Lower lobe of right lung (tissue), 2 donors: Measurements from ENCODE around the gene MPRIP. TPM values are rescaled to one million over a fixed set of nuclear protein-coding genes. Genes with fewer than 3 reads are reported as not detected.

Experiments
- ATAC-seq, 2 donors: fragments of 200-7000 bp; cut with Tn5 transposase; one replicate each; pipeline ENCODE4 v1.9.1; 2020 to 2022; ENCODE audit warnings: mild to moderate bottlenecking in 2 of 2, moderate library complexity in 2 of 2
- DNase-seq: peaks from one replicate; pipeline ENCODE4 v3.0.0-alpha.2; 2020
- H3K27ac ChIP-seq: fragments of 200-600 bp; one replicate; pipeline ENCODE4 v1.8.0; 2022
- H3K27me3 ChIP-seq: fragments of 200-600 bp; one replicate; pipeline ENCODE4 v1.8.0; 2022; ENCODE audit warnings: low read depth
- H3K36me3 ChIP-seq: fragments of 200-600 bp; one replicate; pipeline ENCODE4 v1.8.0; 2022; ENCODE audit warnings: mild to moderate bottlenecking
- H3K4me1 ChIP-seq: fragments of 200-600 bp; one replicate; pipeline ENCODE4 v1.8.0; 2022
- H3K4me3 ChIP-seq: fragments of 200-600 bp; one replicate; pipeline ENCODE4 v1.8.0; 2022; ENCODE audit warnings: mild to moderate bottlenecking
- H3K9me3 ChIP-seq: fragments of 200-600 bp; one replicate; pipeline ENCODE4 v1.8.0; 2022
- intact Hi-C: fragments of 100-400 bp; cut with DNase I; formaldehyde crosslinking; loops from one replicate; pipeline ENCODE4 v1.11.0; 2022
- total RNA-seq: library from RNA; stranded (reverse); fragmentation: NEBNext Ultra II Directional; extraction: Animal tissue kit (Norgen Biotek cat#: 25700); gene quantifications from one replicate; pipeline ENCODE4 v1.2.1, GENCODE V29; 2021
- TF ChIP-seq, protein P1 (sequence below): fragments of 200-600 bp; IDR thresholded peaks from one replicate; pipeline ENCODE4 v1.8.0; 2022; ENCODE audit warnings: antibody characterized with exemption, mild to moderate bottlenecking
- donor health status: DM: no; HTN: yes; CAD: no; lungs with severe emphysema.

Gene MPRIP
- total RNA-seq, 1 donor from 2014 or later = 232 TPM

DNA sequence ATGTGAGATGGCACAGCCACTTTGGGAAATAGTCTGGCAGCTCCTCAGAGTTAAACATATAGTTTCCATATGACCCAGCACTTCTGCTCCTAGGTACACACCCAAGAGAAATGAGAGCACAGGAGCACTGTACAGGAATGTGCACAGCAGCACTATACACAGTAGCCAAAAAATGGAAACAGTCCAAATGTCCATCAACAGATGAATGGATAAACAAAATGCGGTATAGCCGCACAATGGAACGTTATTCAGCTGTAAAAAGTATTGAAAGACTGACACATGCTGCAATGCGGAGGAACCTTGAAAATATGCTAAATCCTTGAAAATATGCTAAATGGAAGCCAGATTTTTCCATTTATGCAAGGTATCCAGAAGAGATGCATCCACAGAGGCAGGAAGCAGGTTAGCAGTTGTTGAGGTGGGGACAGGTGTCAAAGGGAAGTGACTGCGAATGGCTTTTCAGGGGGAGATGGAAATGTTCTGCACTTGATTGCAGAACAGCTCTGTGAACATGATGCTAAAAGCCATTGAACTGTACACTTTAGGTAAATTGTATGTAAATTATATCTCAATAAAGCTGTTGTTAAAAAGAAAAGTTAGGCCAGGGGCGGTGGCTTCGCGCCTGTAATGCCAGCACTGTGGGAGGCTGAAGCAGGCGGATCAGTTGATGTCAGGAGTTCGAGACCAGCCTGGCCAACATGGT lies 80.7 kb downstream of the MPRIP start:
- DNase-seq (no peak), ATAC-seq (no peak)
- TF ChIP-seq, protein P1, sequence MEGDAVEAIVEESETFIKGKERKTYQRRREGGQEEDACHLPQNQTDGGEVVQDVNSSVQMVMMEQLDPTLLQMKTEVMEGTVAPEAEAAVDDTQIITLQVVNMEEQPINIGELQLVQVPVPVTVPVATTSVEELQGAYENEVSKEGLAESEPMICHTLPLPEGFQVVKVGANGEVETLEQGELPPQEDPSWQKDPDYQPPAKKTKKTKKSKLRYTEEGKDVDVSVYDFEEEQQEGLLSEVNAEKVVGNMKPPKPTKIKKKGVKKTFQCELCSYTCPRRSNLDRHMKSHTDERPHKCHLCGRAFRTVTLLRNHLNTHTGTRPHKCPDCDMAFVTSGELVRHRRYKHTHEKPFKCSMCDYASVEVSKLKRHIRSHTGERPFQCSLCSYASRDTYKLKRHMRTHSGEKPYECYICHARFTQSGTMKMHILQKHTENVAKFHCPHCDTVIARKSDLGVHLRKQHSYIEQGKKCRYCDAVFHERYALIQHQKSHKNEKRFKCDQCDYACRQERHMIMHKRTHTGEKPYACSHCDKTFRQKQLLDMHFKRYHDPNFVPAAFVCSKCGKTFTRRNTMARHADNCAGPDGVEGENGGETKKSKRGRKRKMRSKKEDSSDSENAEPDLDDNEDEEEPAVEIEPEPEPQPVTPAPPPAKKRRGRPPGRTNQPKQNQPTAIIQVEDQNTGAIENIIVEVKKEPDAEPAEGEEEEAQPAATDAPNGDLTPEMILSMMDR = no peak
- no peak overlapping the region for H3K27ac ChIP-seq
- no peaks in the 10 kb centered on the region for H3K27me3 ChIP-seq
- no peak overlapping the region for H3K4me3 ChIP-seq
- peaks cover 15% of the 10 kb centered on the region for H3K36me3 ChIP-seq
- H3K9me3 ChIP-seq = no peaks in the 10 kb centered on the region
- H3K4me1 ChIP-seq = peaks cover 65% of the 10 kb centered on the region
- intact Hi-C loops = no loop called here

DNA sequence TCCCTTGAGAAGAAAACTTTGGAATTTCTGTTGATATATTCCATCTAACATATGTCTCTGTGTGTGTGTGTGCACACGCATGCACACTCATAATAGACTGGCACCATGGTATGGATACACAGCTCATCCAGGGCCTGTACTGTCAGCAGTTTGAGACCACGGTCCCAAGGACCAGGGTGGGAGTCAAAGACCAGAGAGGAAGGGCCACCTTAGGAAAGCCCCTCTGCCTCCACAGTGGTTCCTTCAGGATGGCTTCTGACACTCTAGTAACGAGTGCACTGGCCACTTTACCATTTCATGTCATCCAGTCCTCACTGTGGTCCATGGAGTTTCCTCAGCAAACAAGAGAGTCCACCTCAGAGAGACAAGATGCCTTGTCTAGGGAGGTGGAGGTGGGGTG lies 82.1 kb downstream of the MPRIP start:
- H3K27me3 ChIP-seq = no peaks in the 10 kb centered on the region
- no peak for DNase-seq
- TF ChIP-seq, protein P1 = no peak
- peak overlapping the region; percentile 25 for H3K27ac ChIP-seq
- no peaks in the 10 kb centered on the region for H3K9me3 ChIP-seq
- intact Hi-C loops = no loop called here
- H3K36me3 ChIP-seq = peaks cover 28% of the 10 kb centered on the region
- peaks cover 65% of the 10 kb centered on the region for H3K4me1 ChIP-seq
- H3K4me3 ChIP-seq = no peak overlapping the region
- no peak for ATAC-seq

DNA sequence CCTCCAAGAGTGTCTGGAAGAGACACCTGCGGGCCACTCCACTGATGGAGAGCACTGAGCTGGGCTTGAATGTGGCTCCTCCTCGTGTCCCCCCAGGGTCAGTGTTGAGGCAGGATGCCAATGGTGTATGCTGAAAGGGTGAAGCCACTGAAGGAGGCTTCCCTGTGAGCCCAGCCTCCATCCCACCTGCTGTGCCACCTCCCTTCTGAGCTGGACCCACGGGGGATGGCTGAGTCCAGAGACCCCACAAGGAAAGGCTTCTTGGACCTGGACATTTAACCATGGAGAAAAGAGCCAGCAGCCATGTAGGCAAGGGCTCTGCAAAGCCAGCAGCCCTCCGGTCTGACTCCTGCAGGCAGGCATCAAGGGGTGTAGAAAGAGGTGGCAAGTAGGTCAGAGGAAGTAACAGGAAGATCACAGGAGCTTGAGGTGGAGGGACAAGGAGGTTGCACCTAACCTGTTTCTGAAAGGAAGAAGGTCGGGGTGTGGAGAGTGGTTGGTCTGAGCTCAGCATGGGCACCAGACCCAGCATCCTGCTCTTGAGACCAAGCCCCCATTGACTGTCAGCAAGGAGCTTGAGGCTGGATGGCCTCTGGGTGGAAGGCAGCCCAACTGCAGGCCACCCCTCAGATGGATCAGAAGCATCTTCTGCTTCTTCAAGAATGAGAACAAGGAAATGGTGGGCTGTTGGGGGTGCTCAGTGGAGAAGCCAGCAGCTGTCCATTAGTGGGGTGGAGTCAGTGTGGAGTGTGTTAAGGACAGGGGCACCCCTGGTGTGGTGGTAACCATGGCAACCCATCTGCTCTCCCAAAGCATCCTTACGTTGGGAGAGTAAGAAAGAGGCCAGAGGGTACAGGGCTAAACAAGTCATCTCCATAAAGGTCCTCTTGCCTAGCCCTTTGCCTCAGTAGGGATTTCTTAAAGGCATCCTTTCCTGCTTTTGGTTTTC lies 83.2 kb downstream of the MPRIP start:
- H3K9me3 ChIP-seq = no peaks in the 10 kb centered on the region
- intact Hi-C loops = no loop called here
- TF ChIP-seq, protein P1 = no peak
- peaks cover 37% of the 10 kb centered on the region for H3K36me3 ChIP-seq
- peaks cover 62% of the 10 kb centered on the region for H3K4me1 ChIP-seq
- ATAC-seq = no peak
- no peaks in the 10 kb centered on the region for H3K27me3 ChIP-seq
- H3K4me3 ChIP-seq = no peak overlapping the region
- peak overlapping the region; percentile 25 for H3K27ac ChIP-seq
- DNase-seq = peak; percentile 21

DNA sequence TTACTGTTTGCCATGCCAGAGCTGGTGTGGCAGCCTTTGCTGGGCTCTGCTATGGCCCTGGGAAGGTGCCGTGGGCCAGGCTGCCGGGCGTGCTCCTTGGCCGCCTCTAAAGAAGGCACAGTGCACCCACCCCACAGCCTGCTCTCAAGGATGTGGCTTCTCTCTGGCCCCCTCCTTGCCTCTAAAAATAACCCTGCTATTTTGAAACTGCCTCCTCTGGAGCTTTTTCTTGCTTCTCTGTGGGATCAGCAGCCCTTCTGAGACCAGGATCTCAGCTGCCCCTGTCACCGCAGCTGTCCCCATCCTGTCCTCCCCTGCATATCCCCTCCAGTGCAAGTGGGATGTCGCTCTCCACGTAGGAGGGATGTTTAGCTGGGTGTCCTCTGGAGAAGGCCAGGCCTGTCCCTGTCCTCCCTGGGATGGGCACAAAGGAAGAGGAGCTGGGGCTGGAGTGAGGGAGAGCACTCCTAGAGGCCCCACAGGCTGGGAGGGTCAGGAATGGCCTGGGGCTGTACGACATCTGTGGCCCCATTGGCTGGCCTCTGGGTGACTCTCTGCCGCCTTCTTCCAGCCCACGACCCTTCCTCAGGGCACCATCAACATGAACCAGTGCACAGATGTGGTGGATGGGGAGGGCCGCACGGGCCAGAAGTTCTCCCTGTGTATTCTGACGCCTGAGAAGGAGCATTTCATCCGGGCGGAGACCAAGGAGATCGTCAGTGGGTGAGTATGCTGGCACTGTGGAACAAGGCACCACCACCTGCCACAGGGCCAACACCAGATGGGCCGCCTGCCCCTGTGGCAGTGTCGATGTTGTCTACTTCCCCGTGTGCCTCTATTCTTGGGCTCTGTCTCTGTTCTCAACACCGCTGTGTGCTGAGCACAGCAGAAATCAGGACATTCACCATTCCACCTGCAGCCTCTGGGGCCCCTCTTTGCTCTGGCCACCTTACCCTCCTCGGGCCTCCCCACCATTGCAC lies 84.2 kb downstream of the MPRIP start:
- ATAC-seq (no peak), DNase-seq (peak; percentile 26)
- Histone ChIP-seq H3K36me3 (peaks cover 47% of the 10 kb centered on the region), H3K4me1 (peaks cover 52% of the 10 kb centered on the region), H3K4me3 (no peak overlapping the region), H3K9me3 (no peaks in the 10 kb centered on the region), H3K27me3 (no peaks in the 10 kb centered on the region), H3K27ac (peak overlapping the region; percentile 41)
- intact Hi-C loops = no loop called here
- TF ChIP-seq, protein P1 = no peak

DNA sequence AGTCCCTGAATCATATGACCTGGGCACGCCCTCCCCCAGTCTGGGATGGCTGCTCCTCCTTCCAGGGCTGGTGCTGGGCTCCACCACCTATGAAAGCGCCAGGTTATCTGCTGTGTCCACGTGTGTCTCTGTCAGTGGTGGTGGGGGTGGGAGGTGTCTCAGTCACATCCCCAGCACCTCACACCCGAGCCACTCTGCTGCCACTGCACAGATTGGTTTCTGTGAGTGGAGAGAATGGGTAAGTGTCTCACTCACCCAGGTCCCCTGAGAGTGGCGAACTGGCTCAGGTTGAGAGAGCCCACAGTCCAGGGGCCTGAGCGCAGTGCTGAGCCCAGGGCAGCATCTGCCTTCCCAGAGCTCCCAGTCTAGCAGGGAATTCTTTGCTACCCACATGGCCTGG lies 84.9 kb downstream of the MPRIP start:
- TF ChIP-seq, protein P1 = no peak
- intact Hi-C loops = no loop called here
- Histone ChIP-seq H3K27ac (peak overlapping the region; percentile 41), H3K9me3 (no peaks in the 10 kb centered on the region), H3K4me3 (no peak overlapping the region), H3K27me3 (no peaks in the 10 kb centered on the region), H3K4me1 (peaks cover 45% of the 10 kb centered on the region), H3K36me3 (peaks cover 55% of the 10 kb centered on the region)
- ATAC-seq (no peak), DNase-seq (peak; percentile 32)
